HG03521 (cell line): Measurements from ENCODE around the gene FAM110D.

Source experiments
- ATAC-seq: cut with Tn5 transposase; IDR thresholded peaks from one replicate; pipeline ENCODE4 v1.9.1; 2021; ENCODE audit warnings: mild to moderate bottlenecking, moderate library complexity; ENCODE audit not compliant: unreplicated experiment

The FAM110D gene

GRCh38 chr1:26158908-26159742, at the start of gene FAM110D:
Gene FAM110D (plus strand): TSS chr1:26159079. CDS start chr1:26161292, 2,213 bp downstream.
- no peak for ATAC-seq

GRCh38 chr1:26109229-26110164, 49.4 kb upstream of the FAM110D start:
- ATAC-seq, result no peak

- peak; percentile 36 for ATAC-seq
Measured at GRCh38 chr1:26110731-26111529, 47.9 kb upstream of the FAM110D start.

GRCh38 chr1:26111530-26112406, 47.1 kb upstream of the FAM110D start, which contains the start of gene PDIK1L:
Gene PDIK1L (plus strand): TSS chr1:26111824. CDS start chr1:26114309, 2,485 bp downstream.
- ATAC-seq, result peak; percentile 68

- ATAC-seq, result no peak
Measured at GRCh38 chr1:26112407-26112775, 46.5 kb upstream of the FAM110D start.

- no peak for ATAC-seq
Measured at GRCh38 chr1:26114165-26114927, 44.5 kb upstream of the FAM110D start.

- no peak for ATAC-seq
Measured at GRCh38 chr1:26119892-26120608, 38.8 kb upstream of the FAM110D start.

- ATAC-seq, result no peak
Measured at GRCh38 chr1:26121854-26122773, 36.8 kb upstream of the FAM110D start.

- ATAC-seq, result no peak
Measured at GRCh38 chr1:26122988-26123973, 35.6 kb upstream of the FAM110D start.

GRCh38 chr1:26124418-26125331, 34.2 kb upstream of the FAM110D start:
- no peak for ATAC-seq

- no peak for ATAC-seq
Measured at GRCh38 chr1:26125382-26125781, 33.5 kb upstream of the FAM110D start.

GRCh38 chr1:26125946-26126320, 32.9 kb upstream of the FAM110D start:
- no peak for ATAC-seq

GRCh38 chr1:26126321-26127084, 32.4 kb upstream of the FAM110D start:
- ATAC-seq, result peak; percentile 86
